GM12878 (cell line): ENCODE data around the gene ZNF202. TPM values are rescaled to one million over a fixed set of nuclear protein-coding genes. Genes with fewer than 3 reads are reported as not detected.

ENCODE experiments used
- ASH2L ChIP-seq: fragments of 300-600, 200-600 bp; sonication (generic); IDR thresholded peaks from 2 replicates; pipeline ENCODE4 v1.6.1; 2017; ENCODE audit warnings: low read depth, mild to moderate bottlenecking, borderline replicate concordance
- ATF7 ChIP-seq: fragments of 450-650 bp; IDR thresholded peaks from 2 replicates; pipeline ENCODE4 v1.6.1; 2016; ENCODE audit warnings: low read depth, mild to moderate bottlenecking
- BCL11A ChIP-seq: IDR thresholded peaks from 2 replicates; pipeline ENCODE4 v1.6.1; 2011; ENCODE audit warnings: low read depth, low read length
- CREB1 ChIP-seq: IDR thresholded peaks from 2 replicates; pipeline ENCODE4 v1.6.1; 2012; ENCODE audit warnings: low read depth, mild to moderate bottlenecking, inconsistent platforms
- CREM ChIP-seq: IDR thresholded peaks from 2 replicates; pipeline ENCODE4 v1.6.1; 2014; ENCODE audit warnings: antibody characterized with exemption, low read depth
- DPF2 ChIP-seq: fragments of 450-650 bp; IDR thresholded peaks from 2 replicates; pipeline ENCODE4 v1.6.1; 2017; ENCODE audit warnings: mild to moderate bottlenecking
- GABPA ChIP-seq: IDR thresholded peaks from 2 replicates; pipeline ENCODE4 v1.6.1; 2014; ENCODE audit warnings: antibody characterized with exemption, low read depth, mild to moderate bottlenecking, inconsistent platforms
- HCFC1 ChIP-seq: fragments of 150-350 bp; IDR thresholded peaks from 2 replicates; pipeline ENCODE4 v1.6.1; 2014; ENCODE audit warnings: low read length
- IKZF2 ChIP-seq, 2 experiments: fragments of 450-650 bp; IDR thresholded peaks; 2 replicates each; pipeline ENCODE4 v1.6.1; 2017; ENCODE audit warnings: mild to moderate bottlenecking in 2 of 2, moderate library complexity in 2 of 2
- LARP7 ChIP-seq: fragments of 450-650 bp; IDR thresholded peaks from 2 replicates; pipeline ENCODE4 v1.6.1; 2017; ENCODE audit warnings: mild to moderate bottlenecking
- MEF2A ChIP-seq: IDR thresholded peaks from 2 replicates; pipeline ENCODE4 v1.6.1; 2011; ENCODE audit warnings: low read depth, mild to moderate bottlenecking, low read length, moderate library complexity; ENCODE audit not compliant: insufficient read depth
- MEF2B ChIP-seq: fragments of 450-650 bp; IDR thresholded peaks from 2 replicates; pipeline ENCODE4 v1.6.1; 2018; ENCODE audit warnings: mild to moderate bottlenecking, moderate library complexity; ENCODE audit not compliant: partially characterized antibody, poor library complexity, severe bottlenecking
- MXI1 ChIP-seq: fragments of 150-350 bp; IDR thresholded peaks from 2 replicates; pipeline ENCODE4 v1.6.1; 2011; ENCODE audit warnings: low read depth, mild to moderate bottlenecking, inconsistent platforms, low read length, improper control_type of control experiment
- NBN ChIP-seq: fragments of 450-650 bp; IDR thresholded peaks from 2 replicates; pipeline ENCODE4 v1.6.1; 2016
- PAX5 ChIP-seq: IDR thresholded peaks from 2 replicates; pipeline ENCODE4 v1.6.1; 2011; ENCODE audit warnings: low read depth, low read length, borderline replicate concordance
- PML ChIP-seq: IDR thresholded peaks from 2 replicates; pipeline ENCODE4 v1.6.1; 2012; ENCODE audit warnings: low read length, inconsistent platforms
- RUNX3 ChIP-seq: IDR thresholded peaks from 2 replicates; pipeline ENCODE4 v1.6.1; 2012; ENCODE audit warnings: low read length, inconsistent platforms
- SIN3A ChIP-seq: IDR thresholded peaks from 2 replicates; pipeline ENCODE4 v1.6.1; 2012; ENCODE audit warnings: low read depth, low read length, improper control_type of control experiment
- SUZ12 ChIP-seq: fragments of 200-600 bp; sonication (generic); IDR thresholded peaks from one replicate; pipeline ENCODE4 v1.6.1; 2018; ENCODE audit warnings: antibody characterized with exemption, mild to moderate bottlenecking; ENCODE audit not compliant: unreplicated experiment
- TARDBP ChIP-seq: IDR thresholded peaks from 2 replicates; pipeline ENCODE4 v1.6.1; 2016; ENCODE audit warnings: borderline replicate concordance
- polyA plus RNA-seq, 11 experiments: library from polyadenylated mRNA; depleted of rRNA in 4 of 11; unstranded in 6 of 11; stranded (reverse) in 5 of 11; fragments of >200 nt; fragmentation: Nextera tagmentation in 4 of 11; fragmentation: Illumina TruSeq in 1 of 11; extraction: Ambion mirVana in 4 of 11; extraction: Trizol in 1 of 11; gene quantifications; 1 replicate in 1 of 11; 2 replicates in 10 of 11; pipeline versions ENCODE4 v1.2.1 to v1.2.3, GENCODE V29; 2011 to 2016; ENCODE audit warnings: inconsistent platforms in 2 of 11, missing spikeins in 2 of 11, low read depth in 1 of 11
- total RNA-seq, 4 experiments: library from RNA; depleted of rRNA in 3 of 4; stranded (reverse); fragments of >200 nt in 3 of 4; fragmentation: Illumina TruSeq in 1 of 4; extraction: Trizol in 1 of 4; gene quantifications; 2 replicates each; pipeline versions ENCODE4 v1.2.1 to v1.2.3, GENCODE V29; 2013 to 2021
- TF ChIP-seq, protein P1 (sequence below): fragments of 450-650 bp; IDR thresholded peaks from 2 replicates; pipeline ENCODE4 v1.6.1; 2017; ENCODE audit warnings: low read depth, mild to moderate bottlenecking, moderate library complexity
- TF ChIP-seq, protein P2 (sequence below): fragments of 450-650 bp; IDR thresholded peaks from 2 replicates; pipeline ENCODE4 v1.6.1; 2016; ENCODE audit warnings: mild to moderate bottlenecking, moderate library complexity, borderline replicate concordance
- TF ChIP-seq, protein P3 (sequence below): fragments of 450-650 bp; IDR thresholded peaks from 2 replicates; pipeline ENCODE4 v1.6.1; 2016; ENCODE audit warnings: mild to moderate bottlenecking
- TF ChIP-seq, protein P4 (sequence below): IDR thresholded peaks from 2 replicates; pipeline ENCODE4 v1.6.1; 2011; ENCODE audit warnings: low read depth, mild to moderate bottlenecking, low read length, moderate library complexity, borderline replicate concordance; ENCODE audit errors: extremely low read depth

Gene ZNF202
- total and polyA plus RNA-seq, 10 of the 15 experiments (the other 5 are each of a cell fraction or from before 2014, with no cell fraction given): 2.6 to 13.6 (median 12.2) TPM

DNA sequence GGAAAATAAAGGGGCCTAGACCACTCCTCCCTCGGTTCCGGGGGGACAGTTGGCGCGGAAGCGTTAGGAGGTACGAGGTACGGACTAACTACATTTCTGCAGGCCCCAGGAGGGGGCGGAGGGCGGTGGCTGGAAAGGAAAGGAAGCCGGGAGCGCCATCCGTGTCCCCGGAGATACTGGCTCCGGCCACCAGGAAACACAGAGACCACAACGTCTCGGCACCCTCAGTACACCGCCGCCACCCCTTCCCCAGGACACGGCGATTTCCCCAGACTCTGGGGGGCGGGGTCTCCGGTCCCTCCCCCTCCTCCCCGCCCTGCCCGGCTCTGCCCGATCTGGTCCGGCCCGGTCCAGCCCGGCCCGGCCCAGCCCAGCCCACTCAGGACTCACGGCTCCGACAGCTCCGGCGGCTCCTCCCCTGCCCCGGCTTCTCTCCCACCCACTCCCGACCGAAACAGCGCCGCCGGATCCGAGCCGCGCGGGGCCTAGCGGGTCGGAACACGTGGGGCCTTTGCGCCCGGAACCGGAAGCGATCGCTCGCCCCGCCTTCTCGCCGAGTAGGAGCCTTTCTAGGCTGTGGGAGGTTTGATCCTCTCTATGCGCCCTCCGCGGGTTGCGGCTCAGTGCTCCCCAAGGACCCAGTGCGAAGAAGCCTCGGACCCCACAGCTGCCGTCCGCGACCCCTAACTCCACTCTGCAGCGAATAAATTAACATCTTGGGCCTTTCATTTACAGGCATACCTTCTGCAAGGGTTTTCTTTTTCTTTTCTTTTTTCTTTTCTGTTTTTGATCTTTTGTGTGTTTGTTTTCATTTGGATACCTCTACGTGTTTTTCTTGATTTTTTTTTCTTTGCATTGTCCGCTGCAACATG lies at the start of gene ZNF202 (continued):
- TF ChIP-seq MEF2A: no peak
- TF ChIP-seq, protein P1, sequence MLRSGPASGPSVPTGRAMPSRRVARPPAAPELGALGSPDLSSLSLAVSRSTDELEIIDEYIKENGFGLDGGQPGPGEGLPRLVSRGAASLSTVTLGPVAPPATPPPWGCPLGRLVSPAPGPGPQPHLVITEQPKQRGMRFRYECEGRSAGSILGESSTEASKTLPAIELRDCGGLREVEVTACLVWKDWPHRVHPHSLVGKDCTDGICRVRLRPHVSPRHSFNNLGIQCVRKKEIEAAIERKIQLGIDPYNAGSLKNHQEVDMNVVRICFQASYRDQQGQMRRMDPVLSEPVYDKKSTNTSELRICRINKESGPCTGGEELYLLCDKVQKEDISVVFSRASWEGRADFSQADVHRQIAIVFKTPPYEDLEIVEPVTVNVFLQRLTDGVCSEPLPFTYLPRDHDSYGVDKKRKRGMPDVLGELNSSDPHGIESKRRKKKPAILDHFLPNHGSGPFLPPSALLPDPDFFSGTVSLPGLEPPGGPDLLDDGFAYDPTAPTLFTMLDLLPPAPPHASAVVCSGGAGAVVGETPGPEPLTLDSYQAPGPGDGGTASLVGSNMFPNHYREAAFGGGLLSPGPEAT: 0 out of 2 replicates have a peak, but pooled peaks have one; percentile 17
- peak; percentile 44; the same call in 1 of the 2 replicates for TF ChIP-seq NBN
- no peak for TF ChIP-seq IKZF2 (IDR thresholded peaks at IDR 0.05)
- peak; percentile 96 for TF ChIP-seq MXI1
- TF ChIP-seq SUZ12: no peak
- peak; percentile 72 for TF ChIP-seq HCFC1
- 0 out of 2 replicates have a peak, but pooled peaks have one; percentile 19 for TF ChIP-seq TARDBP
- no peak for TF ChIP-seq LARP7
- TF ChIP-seq, protein P2, sequence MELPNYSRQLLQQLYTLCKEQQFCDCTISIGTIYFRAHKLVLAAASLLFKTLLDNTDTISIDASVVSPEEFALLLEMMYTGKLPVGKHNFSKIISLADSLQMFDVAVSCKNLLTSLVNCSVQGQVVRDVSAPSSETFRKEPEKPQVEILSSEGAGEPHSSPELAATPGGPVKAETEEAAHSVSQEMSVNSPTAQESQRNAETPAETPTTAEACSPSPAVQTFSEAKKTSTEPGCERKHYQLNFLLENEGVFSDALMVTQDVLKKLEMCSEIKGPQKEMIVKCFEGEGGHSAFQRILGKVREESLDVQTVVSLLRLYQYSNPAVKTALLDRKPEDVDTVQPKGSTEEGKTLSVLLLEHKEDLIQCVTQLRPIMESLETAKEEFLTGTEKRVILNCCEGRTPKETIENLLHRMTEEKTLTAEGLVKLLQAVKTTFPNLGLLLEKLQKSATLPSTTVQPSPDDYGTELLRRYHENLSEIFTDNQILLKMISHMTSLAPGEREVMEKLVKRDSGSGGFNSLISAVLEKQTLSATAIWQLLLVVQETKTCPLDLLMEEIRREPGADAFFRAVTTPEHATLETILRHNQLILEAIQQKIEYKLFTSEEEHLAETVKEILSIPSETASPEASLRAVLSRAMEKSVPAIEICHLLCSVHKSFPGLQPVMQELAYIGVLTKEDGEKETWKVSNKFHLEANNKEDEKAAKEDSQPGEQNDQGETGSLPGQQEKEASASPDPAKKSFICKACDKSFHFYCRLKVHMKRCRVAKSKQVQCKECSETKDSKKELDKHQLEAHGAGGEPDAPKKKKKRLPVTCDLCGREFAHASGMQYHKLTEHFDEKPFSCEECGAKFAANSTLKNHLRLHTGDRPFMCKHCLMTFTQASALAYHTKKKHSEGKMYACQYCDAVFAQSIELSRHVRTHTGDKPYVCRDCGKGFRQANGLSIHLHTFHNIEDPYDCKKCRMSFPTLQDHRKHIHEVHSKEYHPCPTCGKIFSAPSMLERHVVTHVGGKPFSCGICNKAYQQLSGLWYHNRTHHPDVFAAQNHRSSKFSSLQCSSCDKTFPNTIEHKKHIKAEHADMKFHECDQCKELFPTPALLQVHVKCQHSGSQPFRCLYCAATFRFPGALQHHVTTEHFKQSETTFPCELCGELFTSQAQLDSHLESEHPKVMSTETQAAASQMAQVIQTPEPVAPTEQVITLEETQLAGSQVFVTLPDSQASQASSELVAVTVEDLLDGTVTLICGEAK: peak; percentile 94
- TF ChIP-seq MEF2B: peak; percentile 78
- TF ChIP-seq PAX5: peak; percentile 75
- TF ChIP-seq BCL11A: 0 out of 2 replicates have a peak, but pooled peaks have one; percentile 7
- peak; percentile 50; the same call in 1 of the 2 replicates for TF ChIP-seq PML
- peak; percentile 14; the same call in 1 of the 2 replicates for TF ChIP-seq DPF2
- peak; percentile 47; the same call in 1 of the 2 replicates for TF ChIP-seq CREM
- peak; percentile 82 for TF ChIP-seq SIN3A
- TF ChIP-seq GABPA: peak; percentile 93
- peak; percentile 28; the same call in 1 of the 2 replicates for TF ChIP-seq RUNX3
- peak; percentile 82; the same call in 1 of the 2 replicates for TF ChIP-seq ASH2L
- peak; percentile 18; the same call in 1 of the 2 replicates for TF ChIP-seq ATF7
- TF ChIP-seq, protein P3, sequence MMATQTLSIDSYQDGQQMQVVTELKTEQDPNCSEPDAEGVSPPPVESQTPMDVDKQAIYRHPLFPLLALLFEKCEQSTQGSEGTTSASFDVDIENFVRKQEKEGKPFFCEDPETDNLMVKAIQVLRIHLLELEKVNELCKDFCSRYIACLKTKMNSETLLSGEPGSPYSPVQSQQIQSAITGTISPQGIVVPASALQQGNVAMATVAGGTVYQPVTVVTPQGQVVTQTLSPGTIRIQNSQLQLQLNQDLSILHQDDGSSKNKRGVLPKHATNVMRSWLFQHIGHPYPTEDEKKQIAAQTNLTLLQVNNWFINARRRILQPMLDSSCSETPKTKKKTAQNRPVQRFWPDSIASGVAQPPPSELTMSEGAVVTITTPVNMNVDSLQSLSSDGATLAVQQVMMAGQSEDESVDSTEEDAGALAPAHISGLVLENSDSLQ: peak; percentile 32; the same call in 1 of the 2 replicates
- 0 out of 2 replicates have a peak, but pooled peaks have one; percentile 31 for TF ChIP-seq CREB1
- TF ChIP-seq, protein P4, sequence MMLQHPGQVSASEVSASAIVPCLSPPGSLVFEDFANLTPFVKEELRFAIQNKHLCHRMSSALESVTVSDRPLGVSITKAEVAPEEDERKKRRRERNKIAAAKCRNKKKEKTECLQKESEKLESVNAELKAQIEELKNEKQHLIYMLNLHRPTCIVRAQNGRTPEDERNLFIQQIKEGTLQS: 0 out of 2 replicates have a peak, but pooled peaks have one; percentile 3
